Stomach (tissue), 9 donors: ENCODE data around the gene PSD2. TPM values are rescaled to one million over a fixed set of nuclear protein-coding genes. Genes with fewer than 3 reads are reported as not detected.

Experiments used
- DNase-seq, 2 donors: peaks; one replicate each; pipeline versions ENCODE4 v3.0.0 to v3.0.0-alpha.2; 2013 to 2019
- H3K27ac ChIP-seq, 5 donors: fragments of 200-600 bp in 4 of 5; sonication (generic) in 4 of 5; one replicate each; pipeline ENCODE4 v1.5.1; 2013 to 2019; ENCODE audit warnings: mild to moderate bottlenecking in 1 of 5, moderate library complexity in 1 of 5
- H3K27me3 ChIP-seq, 3 donors: fragments of 200-600 bp; sonication (generic); one replicate each; pipeline ENCODE4 v1.5.1; 2017 to 2019; ENCODE audit warnings: mixed run types in 1 of 3
- H3K36me3 ChIP-seq, 4 donors: fragments of 200-600 bp; sonication (generic); 1 replicate in 3 of 4; 2 replicates in 1 of 4; pipeline ENCODE4 v1.5.1; 2016 to 2019
- H3K4me1 ChIP-seq, 4 donors: fragments of 200-600 bp; sonication (generic); one replicate each; pipeline ENCODE4 v1.5.1; 2016 to 2019
- H3K4me3 ChIP-seq, 4 donors: fragments of 200-600 bp; sonication (generic) in 3 of 4; one replicate each; pipeline ENCODE4 v1.5.1; 2016 to 2019; ENCODE audit warnings: mild to moderate bottlenecking in 1 of 4
- H3K9me3 ChIP-seq, 4 donors: fragments of 200-600 bp; sonication (generic); one replicate each; pipeline ENCODE4 v1.5.1; 2016 to 2019
- CTCF ChIP-seq, 7 experiments: fragments of 450-650 bp in 4 of 7; fragments of 200-600 bp in 3 of 7; sonication (generic) in 3 of 7; IDR thresholded peaks; one replicate each; pipeline ENCODE4 v1.5.1; 2016 to 2019; ENCODE audit warnings: antibody characterized with exemption in 7 of 7, control low read depth in 2 of 7, mild to moderate bottlenecking in 1 of 7
- EP300 ChIP-seq: sonication (generic); formaldehyde crosslinking; IDR thresholded peaks from one replicate; pipeline ENCODE4 v1.6.1; 2017; ENCODE audit warnings: antibody characterized with exemption
- POLR2A ChIP-seq, 4 donors: fragments of 450-650 bp; IDR thresholded peaks; one replicate each; pipeline ENCODE4 v1.6.1; 2016; ENCODE audit warnings: antibody characterized with exemption in 4 of 4, control low read depth in 2 of 4, mild to moderate bottlenecking in 1 of 4, moderate library complexity in 1 of 4
- POLR2AphosphoS5 ChIP-seq, 3 donors: sonication (generic); formaldehyde crosslinking; IDR thresholded peaks; one replicate each; pipeline ENCODE4 v1.6.1; 2016; ENCODE audit warnings: antibody characterized with exemption in 3 of 3
- WGBS, 5 donors: extraction: QIAGEN DNeasy Blood & Tissue Kit in 3 of 5; methylation state at CpG; one replicate each; pipeline versions ENCODE4 v1.1.5 to v1.1.7; 2013 to 2018; 5-methylcytosine and 5-hydroxymethylcytosine counted together
- intact Hi-C: fragments of 100-400 bp; cut with DNase I; formaldehyde crosslinking; loops from one replicate; pipeline ENCODE4 v1.15.1; 2023; ENCODE audit warnings: low total_unique reads
- polyA plus RNA-seq, 3 donors: library from polyadenylated mRNA; stranded (reverse); fragments of 200-250 nt; gene quantifications; one replicate each; pipeline ENCODE4 v1.2.3, GENCODE V29; 2013
- total RNA-seq, 5 donors: library from RNA; depleted of rRNA; stranded (reverse); fragments of >200 nt; gene quantifications; one replicate each; pipeline versions ENCODE4 v1.1.0 to v1.2.3, GENCODE V29; 2014 to 2016
- donor health status: healthy with polysubstance abuse.
- donor health status: Bipolar disorder and iron deficiency.
- donor health status: healthy.

Gene PSD2
- total and polyA plus RNA-seq, 8 donors = 0.05 to 0.73 TPM; not detected in 6

- intact Hi-C loops = no loop called here
- Histone ChIP-seq H3K4me3 (no peak overlapping the region), H3K4me1 (peaks cover 0 to 17% (median 6%) of the 10 kb centered on the region in 4 donors), H3K36me3 (peaks cover 0 to 21% (median 0%) of the 10 kb centered on the region in 4 donors), H3K27ac (no peak overlapping the region), H3K27me3 (no peaks in the 10 kb centered on the region), H3K9me3 (no peaks in the 10 kb centered on the region)
- TF ChIP-seq POLR2AphosphoS5 (IDR thresholded peaks at IDR 0.05) (no peak), POLR2A (IDR thresholded peaks at IDR 0.05) (no peak), EP300 (no peak), CTCF (IDR thresholded peaks at IDR 0.05) (no peak)
- no peak for DNase-seq
- 46 to 64% (median 51%) methylated on average over 3 of the region's 3 CpGs for WGBS, 5 donors
These were observed 89.1 kb downstream of the PSD2 start for GRCh38 chr5:139884734-139885133.

- Histone ChIP-seq H3K36me3 (peaks cover 0 to 21% (median 0%) of the 10 kb centered on the region in 4 donors), H3K27me3 (no peaks in the 10 kb centered on the region), H3K27ac (no peak overlapping the region), H3K4me3 (no peak overlapping the region), H3K4me1 (peaks cover 0 to 13% (median 4%) of the 10 kb centered on the region in 4 donors), H3K9me3 (no peaks in the 10 kb centered on the region)
- TF ChIP-seq EP300 (no peak), CTCF (IDR thresholded peaks at IDR 0.05) (no peak), POLR2A (IDR thresholded peaks at IDR 0.05) (no peak), POLR2AphosphoS5 (IDR thresholded peaks at IDR 0.05) (no peak)
- DNase-seq = no peak
- intact Hi-C loops = no loop called here
- WGBS, 5 donors = 87 to 94% (median 89%) methylated on average over 15 of the region's 15 CpGs
These were observed 89.7 kb downstream of the PSD2 start for GRCh38 chr5:139885172-139885856.

GRCh38 chr5:139885857-139886208 is 90.2 kb downstream of the PSD2 start:
- H3K27me3 ChIP-seq = no peaks in the 10 kb centered on the region
- H3K36me3 ChIP-seq = peaks cover 0 to 21% (median 0%) of the 10 kb centered on the region in 4 donors
- no peak for TF ChIP-seq CTCF (IDR thresholded peaks at IDR 0.05)
- TF ChIP-seq EP300 = no peak
- no peak for TF ChIP-seq POLR2A (IDR thresholded peaks at IDR 0.05)
- TF ChIP-seq POLR2AphosphoS5 (IDR thresholded peaks at IDR 0.05) = no peak
- H3K4me3 ChIP-seq = no peak overlapping the region
- peaks cover 0 to 8% (median 2%) of the 10 kb centered on the region in 4 donors for H3K4me1 ChIP-seq
- intact Hi-C loops = no loop called here
- no peaks in the 10 kb centered on the region for H3K9me3 ChIP-seq
- H3K27ac ChIP-seq = no peak overlapping the region
- no peak for DNase-seq
- WGBS, 5 donors = 82 to 99% (median 92%) methylated on average over 4 of the region's 4 CpGs

- Histone ChIP-seq H3K4me1 (peaks cover 0 to 4% (median 0%) of the 10 kb centered on the region in 4 donors), H3K9me3 (no peaks in the 10 kb centered on the region), H3K27ac (no peak overlapping the region), H3K36me3 (peaks cover 0 to 21% (median 0%) of the 10 kb centered on the region in 4 donors), H3K27me3 (no peaks in the 10 kb centered on the region), H3K4me3 (no peak overlapping the region)
- WGBS, 5 donors = 72 to 87% (median 75%) methylated on average over 2 of the region's 2 CpGs
- intact Hi-C loops = no loop called here
- TF ChIP-seq POLR2AphosphoS5 (IDR thresholded peaks at IDR 0.05) (no peak), POLR2A (IDR thresholded peaks at IDR 0.05) (no peak)
- no peak for DNase-seq
These were observed 90.6 kb downstream of the PSD2 start for GRCh38 chr5:139886213-139886612.

- no peaks in the 10 kb centered on the region for H3K4me1 ChIP-seq
- intact Hi-C loops = no loop called here
- H3K27me3 ChIP-seq = no peaks in the 10 kb centered on the region
- DNase-seq = no peak
- no peaks in the 10 kb centered on the region for H3K9me3 ChIP-seq
- no peak for TF ChIP-seq CTCF (IDR thresholded peaks at IDR 0.05)
- no peak for TF ChIP-seq EP300
- TF ChIP-seq POLR2A (IDR thresholded peaks at IDR 0.05) = no peak
- TF ChIP-seq POLR2AphosphoS5 (IDR thresholded peaks at IDR 0.05) = no peak
- no peak overlapping the region for H3K27ac ChIP-seq
- 52 to 69% (median 64%) methylated on average over 4 of the region's 4 CpGs for WGBS, 5 donors
- H3K36me3 ChIP-seq = peaks cover 0 to 21% (median 0%) of the 10 kb centered on the region in 4 donors
- no peak overlapping the region for H3K4me3 ChIP-seq
These were observed 92.8 kb downstream of the PSD2 start for GRCh38 chr5:139888370-139888769.
